Cardiac fibroblast (primary cell): ENCODE data around the gene LANCL2.

Experiments used
- DNase-seq, 2 donors: peaks; one replicate each; pipeline versions ENCODE4 v3.0.0 to v3.0.0-alpha.2; 2010; ENCODE audit warnings: low read depth in 2 of 2
- H3K4me3 ChIP-seq, 2 donors: replicated peaks in 1 of 2; 1 replicate in 1 of 2; 2 replicates in 1 of 2; pipeline ENCODE4 v1.5.1; 2011; ENCODE audit warnings: low read depth in 2 of 2, low read length in 2 of 2, mild to moderate bottlenecking in 2 of 2, moderate library complexity in 1 of 2
- CTCF ChIP-seq: IDR thresholded peaks from one replicate; pipeline ENCODE4 v1.5.1; 2011; ENCODE audit warnings: low read depth, mild to moderate bottlenecking, low read length, inconsistent platforms

Gene LANCL2

DNA sequence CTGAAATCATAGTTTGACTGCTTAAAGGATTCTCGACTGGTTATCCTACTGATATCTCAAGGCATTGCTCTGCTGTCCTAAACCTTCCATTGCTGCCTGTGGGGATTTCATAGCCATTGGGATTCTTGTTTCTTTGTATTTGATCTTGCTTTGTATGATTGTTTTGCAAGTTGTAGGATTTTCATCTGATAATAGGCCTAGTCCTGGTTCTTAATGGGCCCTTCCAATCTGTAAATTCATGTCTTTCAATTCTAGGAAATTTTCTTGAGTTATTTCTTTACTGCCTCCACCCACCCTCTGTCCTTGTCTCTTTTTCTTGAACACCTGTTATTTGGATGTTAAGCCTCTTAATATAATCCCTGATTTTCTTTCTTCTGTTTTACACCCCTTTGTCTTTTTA lies 72.2 kb downstream of the LANCL2 start:
- H3K4me3 ChIP-seq, result no peak overlapping the region
- no peak for DNase-seq
- TF ChIP-seq CTCF, result no peak

DNA sequence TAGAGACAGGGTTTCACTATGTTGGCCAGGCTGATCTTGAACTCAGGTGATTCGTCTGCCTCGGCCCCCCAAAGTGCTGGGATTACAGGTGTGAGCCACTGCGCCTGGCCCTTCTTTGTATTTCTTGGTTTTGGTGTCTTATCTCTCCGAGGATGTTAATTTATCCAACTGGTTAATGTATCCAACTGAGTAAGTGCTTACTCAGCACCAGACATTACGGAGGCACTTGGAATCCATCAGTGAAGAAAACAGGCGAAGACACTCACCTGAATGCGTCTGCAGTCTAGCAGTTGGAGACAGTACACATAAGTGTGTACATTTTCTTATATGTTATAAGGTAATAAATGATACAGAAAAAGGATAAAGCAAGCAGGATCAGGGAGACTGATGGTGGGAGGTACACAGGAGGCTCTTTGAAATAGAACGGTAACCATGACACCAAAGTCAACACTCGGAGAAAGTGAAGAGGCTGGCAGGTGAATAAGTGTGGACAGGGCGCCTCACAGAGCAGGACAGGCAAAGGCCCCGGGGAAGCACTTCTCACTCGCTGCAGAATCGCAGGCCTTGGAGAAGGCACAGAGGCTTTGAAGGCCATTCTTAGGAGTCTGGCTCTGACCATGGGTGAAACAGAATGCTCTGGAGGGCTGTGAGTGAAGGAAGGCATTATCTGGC lies 73.1 kb downstream of the LANCL2 start:
- DNase-seq, result no peak
- no peak overlapping the region for H3K4me3 ChIP-seq
- no peak for TF ChIP-seq CTCF

DNA sequence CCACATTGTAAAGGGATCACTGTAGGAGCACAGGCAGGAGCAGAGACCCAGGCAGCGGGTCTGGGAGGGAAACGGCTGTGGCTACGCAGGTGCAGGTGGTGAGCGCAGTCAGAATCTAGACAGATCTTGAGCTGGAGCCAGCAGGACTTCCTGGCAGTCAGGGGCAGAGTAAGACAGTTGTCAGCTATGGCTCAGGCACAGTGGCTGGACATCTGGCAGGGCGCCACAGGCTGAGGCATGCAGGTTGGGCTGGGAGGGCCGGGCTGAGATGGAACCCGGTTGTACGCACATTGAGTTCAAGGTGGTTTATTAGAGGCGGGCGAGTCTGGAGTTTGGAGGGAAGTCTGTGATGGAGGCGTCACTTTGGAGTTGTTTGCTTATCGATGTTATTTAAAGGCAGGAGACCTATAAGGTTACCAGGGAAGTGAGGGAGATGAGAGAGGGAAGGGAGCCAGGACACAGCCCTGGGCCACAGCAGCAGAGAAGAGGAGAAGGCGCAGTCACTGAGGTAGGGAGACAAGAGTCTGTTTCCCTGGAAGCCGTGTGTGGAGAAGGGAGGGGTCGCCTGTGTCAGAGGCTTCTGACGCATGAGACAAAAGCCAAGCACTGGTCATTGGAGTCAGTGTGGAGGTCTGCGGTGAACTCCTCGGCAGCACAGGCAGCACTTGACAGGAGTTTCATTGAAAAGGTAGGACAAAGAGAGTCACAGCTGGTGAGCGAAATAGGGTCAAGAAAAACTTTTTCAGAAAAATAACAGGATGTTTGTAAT lies 73.8 kb downstream of the LANCL2 start:
- peak in 1 of 2 donors; percentile 12 for DNase-seq
- TF ChIP-seq CTCF, result no peak
- H3K4me3 ChIP-seq, result no peak overlapping the region

DNA sequence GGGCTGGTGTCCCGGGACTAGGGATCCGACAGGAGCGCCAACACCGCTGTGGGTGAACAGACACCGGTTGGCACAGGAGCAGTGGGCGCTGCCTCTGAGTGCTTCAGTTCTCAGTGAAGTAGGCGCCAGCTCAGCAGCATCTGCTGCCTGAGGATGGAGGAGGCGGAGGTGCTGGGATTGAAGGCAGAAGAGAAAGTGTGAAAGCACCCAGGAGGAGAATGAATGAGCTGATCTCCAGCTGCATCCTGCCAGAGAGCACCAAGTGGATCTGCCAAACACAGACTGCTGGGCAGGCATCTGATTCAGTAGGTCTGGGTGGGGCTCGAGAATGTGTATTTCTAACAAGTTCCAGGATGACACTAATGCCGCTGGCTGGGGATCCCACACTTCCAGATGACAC lies 74.5 kb downstream of the LANCL2 start:
- peak; percentile 8 to 31 for DNase-seq
- H3K4me3 ChIP-seq, result no peak overlapping the region
- no peak for TF ChIP-seq CTCF

GRCh38 chr7:55440040-55440690 lies 75.0 kb downstream of the LANCL2 start:
- TF ChIP-seq CTCF, result no peak
- no peak for DNase-seq
- H3K4me3 ChIP-seq, result no peak overlapping the region

DNA sequence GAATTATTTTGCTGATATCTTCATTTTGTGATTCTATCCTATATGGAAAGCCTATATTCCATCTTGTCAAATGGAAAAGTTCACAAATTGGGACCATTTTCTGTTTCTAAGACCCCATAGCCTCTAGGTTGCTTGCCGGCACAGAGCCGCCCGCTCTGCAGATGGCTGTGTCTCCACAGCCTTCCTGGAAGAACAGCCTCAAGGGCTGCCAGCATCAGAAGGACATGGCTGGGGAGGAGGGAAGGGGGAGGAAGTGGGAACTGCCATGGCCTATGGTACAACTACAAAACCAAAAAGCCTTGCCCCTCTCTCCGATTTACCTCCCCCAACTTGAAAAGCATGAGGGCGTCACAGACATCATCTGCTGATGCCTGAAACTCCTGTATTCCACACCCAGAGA lies 75.9 kb downstream of the LANCL2 start:
- no peak for DNase-seq
- no peak overlapping the region for H3K4me3 ChIP-seq
- no peak for TF ChIP-seq CTCF
